DOHH2 (cell line): Measurements from ENCODE around the gene EXTL1.

ENCODE experiments used
- EZH2phosphoT487 ChIP-seq: fragments of 200-600 bp; sonication (generic); IDR thresholded peaks from 2 replicates; pipeline ENCODE4 v1.6.1; 2017; ENCODE audit warnings: borderline replicate concordance, mild to moderate bottlenecking, antibody characterized with exemption, low read length, moderate library complexity, mixed read lengths
- TF ChIP-seq, protein P1 (sequence below): fragments of 200-600 bp; sonication (generic); IDR thresholded peaks from one replicate; pipeline ENCODE4 v1.5.1; 2014; ENCODE audit warnings: antibody characterized with exemption, mild to moderate bottlenecking, low read depth, low read length; ENCODE audit not compliant: poor library complexity, severe bottlenecking

DNA sequence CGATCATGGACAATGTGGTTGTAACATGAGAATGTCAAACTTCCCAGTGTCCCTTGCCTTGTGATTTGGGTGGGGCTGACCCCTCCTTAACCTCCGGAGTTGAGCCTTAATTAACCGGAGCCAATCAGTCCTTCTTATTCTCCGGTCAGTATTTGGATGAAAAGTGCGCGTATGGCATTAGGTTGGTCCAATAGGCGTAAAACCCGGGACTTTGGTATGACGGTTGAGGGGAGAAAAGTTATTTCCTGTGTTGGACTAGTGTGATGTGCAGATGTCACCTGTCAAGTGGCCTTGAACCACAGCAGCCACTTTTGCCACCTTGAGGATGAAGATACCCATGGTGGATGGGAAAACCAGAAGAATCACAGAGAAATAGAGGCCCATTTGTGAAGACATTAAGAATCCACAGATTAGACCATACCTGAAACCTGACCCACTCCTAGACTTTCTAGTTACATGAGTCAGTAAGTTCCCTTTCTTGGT, 28.8 kb upstream of the EXTL1 start:
- TF ChIP-seq, protein P1, sequence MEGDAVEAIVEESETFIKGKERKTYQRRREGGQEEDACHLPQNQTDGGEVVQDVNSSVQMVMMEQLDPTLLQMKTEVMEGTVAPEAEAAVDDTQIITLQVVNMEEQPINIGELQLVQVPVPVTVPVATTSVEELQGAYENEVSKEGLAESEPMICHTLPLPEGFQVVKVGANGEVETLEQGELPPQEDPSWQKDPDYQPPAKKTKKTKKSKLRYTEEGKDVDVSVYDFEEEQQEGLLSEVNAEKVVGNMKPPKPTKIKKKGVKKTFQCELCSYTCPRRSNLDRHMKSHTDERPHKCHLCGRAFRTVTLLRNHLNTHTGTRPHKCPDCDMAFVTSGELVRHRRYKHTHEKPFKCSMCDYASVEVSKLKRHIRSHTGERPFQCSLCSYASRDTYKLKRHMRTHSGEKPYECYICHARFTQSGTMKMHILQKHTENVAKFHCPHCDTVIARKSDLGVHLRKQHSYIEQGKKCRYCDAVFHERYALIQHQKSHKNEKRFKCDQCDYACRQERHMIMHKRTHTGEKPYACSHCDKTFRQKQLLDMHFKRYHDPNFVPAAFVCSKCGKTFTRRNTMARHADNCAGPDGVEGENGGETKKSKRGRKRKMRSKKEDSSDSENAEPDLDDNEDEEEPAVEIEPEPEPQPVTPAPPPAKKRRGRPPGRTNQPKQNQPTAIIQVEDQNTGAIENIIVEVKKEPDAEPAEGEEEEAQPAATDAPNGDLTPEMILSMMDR = no peak
- no peak for TF ChIP-seq EZH2phosphoT487
